GM21423 (cell line): ENCODE measurements around the gene SYNGR1.

Source experiments
- ATAC-seq: cut with Tn5 transposase; IDR thresholded peaks from one replicate; pipeline ENCODE4 v1.9.1; 2021; ENCODE audit warnings: mild to moderate bottlenecking, moderate library complexity; ENCODE audit not compliant: unreplicated experiment

Gene SYNGR1, protein sequence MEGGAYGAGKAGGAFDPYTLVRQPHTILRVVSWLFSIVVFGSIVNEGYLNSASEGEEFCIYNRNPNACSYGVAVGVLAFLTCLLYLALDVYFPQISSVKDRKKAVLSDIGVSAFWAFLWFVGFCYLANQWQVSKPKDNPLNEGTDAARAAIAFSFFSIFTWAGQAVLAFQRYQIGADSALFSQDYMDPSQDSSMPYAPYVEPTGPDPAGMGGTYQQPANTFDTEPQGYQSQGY

DNA sequence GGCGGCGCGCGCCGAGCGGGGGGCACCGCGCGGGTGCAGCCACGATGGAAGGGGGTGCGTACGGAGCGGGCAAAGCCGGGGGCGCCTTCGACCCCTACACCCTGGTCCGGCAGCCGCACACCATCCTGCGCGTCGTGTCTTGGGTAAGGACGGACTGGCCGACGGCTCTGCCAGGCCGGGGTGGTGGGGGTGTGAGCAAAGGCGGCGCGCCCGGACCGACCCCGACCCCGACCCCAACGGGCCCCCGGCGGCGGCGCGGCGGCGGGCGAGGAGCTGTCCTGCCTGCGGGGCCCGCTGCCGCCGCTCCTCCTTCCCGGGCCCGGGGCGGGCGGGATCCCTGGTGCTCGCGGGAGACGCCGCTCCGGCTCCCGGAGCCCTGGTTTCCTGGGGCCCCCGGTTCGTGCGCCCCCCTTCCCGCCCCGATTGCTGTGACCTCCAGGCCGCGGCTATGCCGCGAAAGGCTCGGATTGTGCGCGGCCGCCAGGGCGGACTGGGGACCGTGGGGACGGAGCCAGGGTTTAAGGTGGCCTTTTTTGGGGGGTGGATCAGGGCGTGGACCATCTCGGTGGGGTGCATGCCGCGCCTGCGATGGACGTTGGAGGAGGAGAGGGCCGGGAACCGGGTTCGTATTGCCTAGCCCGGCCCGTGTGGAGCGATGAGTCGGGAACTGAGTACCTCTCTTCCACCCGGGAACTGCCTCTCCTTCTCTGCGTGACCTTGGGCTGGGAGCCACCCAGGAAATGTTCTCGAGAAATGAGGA, at the start of gene SYNGR1:
Gene SYNGR1, plus strand, starts transcription at position 25 of the 760 bp plus-strand sequence. Its CDS starts 20 bp downstream, at position 45.
- ATAC-seq: no peak

DNA sequence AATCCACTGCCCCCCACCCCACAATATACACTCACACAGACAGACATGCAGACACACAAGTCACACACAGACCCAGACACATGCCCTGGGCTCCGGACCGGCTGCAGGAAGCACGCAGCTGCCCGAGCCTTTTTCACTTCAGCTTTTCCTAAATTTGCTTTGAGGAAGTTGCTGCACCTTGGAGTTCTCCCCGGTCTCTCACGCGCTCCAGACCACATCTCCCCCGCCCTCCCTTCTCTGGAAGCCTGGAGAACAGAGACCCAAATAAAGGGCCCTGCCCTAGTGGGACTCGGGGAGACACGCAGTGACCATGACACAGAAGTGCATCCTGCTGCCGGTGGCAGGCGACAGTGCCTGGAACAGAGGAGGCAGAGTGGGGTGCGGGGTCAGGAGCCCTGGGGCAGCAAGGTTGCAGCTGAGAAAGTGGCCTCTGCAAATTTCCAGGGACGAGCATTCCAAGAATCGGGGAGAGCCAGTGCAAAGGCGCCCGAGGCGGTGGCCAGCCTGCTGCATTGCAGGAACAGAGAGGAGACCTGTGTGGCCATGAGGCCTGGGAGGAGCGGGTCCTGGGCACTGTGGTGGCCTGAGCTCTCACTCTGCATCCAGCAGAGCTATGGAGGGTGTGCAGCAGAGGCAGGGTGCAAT, 49.5 kb upstream of the SYNGR1 start:
- ATAC-seq: no peak

DNA sequence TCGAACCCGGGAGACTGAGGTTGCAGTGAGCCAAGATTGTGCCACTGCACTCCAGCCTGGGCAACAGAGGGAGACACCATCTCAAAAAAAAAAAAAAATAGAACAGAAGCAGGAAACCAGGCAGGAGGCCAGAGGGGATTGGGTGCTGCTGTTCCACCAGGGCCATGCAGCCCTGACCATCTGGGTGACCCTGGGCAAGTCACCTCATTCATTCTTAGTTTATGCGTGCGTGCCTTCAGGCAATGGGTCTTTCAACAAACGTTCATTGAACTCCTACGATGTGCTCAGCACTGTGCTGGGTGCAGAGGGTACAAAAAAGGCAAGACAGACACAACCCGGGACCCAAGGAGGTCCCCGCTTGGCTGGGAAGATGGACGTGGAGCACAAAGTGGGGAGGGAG, 48.7 kb upstream of the SYNGR1 start:
- ATAC-seq: no peak

DNA sequence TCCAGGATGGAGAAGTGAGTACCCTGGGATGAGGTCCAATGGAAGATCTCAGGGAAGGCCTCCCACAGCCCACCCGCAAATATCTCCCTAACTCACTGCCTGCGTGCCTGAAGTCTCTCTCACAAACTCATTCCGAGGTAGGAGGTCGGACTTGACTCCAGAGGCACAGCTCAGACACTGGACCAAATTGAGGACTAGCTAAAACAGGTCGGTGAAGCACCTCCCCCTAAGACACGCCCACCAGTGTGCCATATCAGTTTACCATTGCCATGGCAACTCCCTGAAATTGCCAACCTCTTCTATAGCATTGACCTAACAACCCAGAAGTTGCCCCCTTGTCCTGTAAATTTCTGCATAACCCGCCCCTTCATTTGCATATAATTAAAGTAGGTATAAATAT, 47.9 kb upstream of the SYNGR1 start:
- ATAC-seq: no peak

DNA sequence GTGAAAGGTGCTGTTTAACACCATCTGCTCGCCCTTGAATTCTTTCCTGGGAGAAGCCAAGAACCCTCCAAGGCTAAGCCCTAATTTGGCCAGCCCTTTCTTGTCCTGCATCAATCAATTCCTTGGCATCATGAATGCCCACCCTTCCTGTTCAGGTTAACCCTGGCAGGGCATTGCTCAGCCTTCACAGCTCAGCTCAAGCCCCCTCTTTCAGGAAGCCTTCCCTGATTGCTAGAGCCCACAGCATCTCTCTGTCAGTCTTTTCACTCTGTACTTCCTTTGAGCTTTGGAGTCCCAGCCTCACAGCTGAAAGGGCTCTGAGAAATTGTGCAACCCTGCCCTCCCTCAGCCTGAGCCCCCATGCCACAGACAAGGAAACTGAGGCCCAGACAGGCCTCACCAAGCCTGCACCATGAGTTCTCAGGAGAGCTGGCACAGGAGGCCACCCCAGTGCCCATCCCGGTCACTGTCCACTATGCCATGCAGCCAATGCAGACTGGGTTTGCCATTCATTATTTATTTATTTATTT, 47.3 kb upstream of the SYNGR1 start:
- ATAC-seq: no peak

DNA sequence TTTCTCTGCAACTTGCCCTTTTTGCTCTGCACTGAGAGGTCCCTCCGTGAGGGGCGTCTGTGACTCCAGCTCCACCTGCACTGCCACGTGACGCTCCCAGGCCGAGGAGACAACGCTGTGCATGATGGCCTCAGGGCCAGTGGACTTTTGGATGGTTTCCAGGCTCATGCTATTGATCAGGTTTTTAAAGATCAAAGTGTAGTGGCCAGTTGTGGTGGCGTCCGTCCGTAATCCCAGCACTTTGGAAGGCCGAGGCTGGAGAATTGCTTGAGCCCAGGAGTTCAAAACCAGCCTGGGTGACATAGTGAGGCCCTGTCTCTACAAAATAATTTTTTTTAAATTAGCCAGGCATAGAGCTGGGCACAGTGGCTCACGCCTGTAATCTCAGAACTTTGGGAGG, 46.4 kb upstream of the SYNGR1 start:
- no peak for ATAC-seq

DNA sequence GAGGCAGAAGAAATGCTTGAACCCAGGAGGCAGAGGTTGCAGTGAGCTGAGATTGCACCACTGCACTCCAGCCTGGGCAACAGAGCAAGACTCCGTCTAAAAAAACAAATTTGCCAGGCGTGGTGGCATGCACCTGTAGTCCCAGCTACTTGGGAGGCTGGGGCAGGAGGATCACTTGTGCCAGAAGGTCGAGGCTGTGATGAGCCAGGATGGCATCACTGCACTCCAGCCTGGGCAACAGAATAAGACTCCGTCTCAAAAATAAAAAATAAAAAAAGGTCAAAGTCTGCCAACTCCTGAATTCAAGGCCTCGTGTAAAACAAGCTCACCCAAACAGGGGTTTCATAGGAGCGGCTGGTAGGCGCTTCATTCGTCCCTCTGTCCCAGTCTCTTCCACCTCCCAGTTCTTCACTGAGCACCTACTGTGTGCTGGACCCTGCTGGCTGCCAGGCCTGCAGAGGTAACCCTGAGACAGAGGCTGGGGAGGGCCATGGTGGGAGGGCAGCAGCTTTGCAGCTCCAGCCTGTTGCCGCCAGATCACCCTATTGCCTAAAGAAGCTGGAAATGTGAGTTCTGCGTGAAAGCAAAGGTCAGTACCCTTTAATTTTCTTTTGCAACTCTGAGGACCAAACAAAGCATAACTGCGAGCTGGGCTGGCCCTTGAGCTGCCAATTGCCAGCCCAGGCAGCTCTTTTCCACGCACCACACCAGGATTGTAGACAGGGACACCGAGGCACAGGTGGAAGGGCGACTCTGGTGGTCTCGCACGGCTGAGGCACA, 45.7 kb upstream of the SYNGR1 start:
- ATAC-seq: no peak

DNA sequence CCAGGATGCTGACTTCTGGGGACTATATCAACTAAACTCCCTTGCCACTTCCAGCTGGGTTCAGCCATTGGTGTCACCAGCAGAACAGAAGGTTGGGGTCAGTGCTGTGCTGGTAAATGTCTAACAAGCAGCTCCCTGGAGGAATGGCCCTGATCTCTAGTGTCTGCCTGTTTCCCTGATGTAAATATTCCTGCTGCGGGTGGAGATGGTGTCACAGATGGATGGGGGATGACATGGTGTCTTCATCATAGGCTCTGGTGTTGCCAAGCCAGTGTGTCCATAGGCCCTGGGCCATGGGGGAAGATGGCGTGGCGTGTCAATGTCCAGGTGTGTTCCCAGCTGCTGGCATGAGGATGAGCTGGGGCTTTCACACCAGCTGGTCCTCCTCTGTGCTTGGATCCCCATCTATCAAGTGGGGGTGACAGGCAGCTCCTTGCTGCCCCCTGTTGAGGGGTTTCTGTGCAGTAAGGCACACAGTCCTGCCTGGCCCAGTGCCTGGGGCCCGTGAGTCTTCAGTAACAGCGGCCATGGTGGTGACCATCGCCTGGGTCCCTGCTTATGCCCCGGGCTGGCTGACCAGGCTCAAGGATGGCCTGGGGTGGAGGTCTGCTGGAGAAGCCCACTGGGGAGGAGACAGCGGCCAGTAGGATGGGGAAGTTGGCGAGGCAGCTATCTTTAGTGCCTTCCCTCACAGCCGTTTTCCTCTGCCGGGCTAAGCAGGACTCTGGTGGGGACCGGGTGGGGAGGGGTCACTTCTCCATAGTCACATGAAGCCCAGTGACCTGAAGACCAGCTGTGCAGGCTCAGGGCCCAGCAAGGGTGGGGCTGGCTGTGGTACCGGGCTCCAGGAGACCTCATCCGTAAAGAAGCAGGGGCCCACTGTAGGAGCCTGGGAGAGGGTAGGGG, 43.1 kb upstream of the SYNGR1 start:
- no peak for ATAC-seq

DNA sequence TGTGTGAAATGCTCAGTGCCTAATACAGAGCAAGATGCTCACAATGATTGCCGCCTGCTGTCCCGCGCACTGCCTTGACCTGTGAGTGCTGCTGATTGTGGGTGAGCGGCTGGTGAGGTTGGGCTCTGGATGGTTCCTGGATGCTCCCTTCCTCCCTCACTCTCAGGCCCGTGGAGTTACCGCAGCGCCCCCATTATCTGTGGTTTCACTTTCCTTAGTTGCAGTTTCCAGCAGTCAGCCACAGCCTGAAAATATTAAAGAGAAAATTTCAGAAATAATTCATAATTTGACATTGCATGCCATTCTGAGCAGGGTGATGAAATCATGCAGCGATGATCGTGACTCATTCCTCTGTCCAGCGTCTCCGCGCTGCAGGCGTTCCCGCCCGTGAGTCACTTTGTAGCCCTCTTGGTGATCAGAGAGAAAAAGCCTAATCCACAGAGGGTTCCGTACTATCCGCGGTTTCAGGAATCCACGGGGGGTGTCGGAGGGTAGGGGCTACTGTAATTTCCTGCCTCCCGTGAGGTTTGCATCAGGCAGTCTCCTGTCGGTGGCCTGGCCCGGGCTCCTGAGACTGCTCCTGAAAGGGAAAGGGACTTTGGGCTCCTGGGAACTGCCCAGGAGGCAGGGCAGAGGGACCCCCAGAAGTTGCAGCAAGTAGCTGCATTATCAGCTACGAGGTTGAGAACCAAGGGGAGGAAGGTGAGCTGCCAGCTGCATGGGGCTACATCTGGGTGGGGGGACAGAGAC, 41.0 kb upstream of the SYNGR1 start:
- no peak for ATAC-seq

DNA sequence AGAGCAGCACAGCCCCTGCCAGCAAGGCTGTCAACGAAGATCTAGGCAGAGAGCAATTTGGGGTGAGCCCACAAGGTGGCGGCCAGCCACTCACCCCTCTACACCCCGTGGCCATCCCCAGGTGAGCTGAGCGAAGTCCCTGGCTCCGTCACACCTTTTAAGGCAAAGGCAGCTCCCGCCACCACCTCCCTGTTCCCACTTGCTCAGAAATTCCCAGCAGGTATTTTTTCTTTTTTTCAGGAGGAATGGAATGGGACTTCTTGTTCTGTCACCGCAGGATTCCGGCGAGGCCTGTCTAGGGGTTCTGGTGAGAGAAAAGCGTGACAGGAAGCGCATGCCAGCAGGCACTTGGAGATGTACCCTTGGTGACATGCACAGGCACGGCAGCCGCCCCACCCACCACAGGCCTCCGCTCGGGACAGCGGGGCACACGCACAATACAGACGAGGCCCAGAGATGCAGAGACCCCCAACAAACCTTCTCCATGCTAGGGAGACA, 40.4 kb upstream of the SYNGR1 start:
- no peak for ATAC-seq

DNA sequence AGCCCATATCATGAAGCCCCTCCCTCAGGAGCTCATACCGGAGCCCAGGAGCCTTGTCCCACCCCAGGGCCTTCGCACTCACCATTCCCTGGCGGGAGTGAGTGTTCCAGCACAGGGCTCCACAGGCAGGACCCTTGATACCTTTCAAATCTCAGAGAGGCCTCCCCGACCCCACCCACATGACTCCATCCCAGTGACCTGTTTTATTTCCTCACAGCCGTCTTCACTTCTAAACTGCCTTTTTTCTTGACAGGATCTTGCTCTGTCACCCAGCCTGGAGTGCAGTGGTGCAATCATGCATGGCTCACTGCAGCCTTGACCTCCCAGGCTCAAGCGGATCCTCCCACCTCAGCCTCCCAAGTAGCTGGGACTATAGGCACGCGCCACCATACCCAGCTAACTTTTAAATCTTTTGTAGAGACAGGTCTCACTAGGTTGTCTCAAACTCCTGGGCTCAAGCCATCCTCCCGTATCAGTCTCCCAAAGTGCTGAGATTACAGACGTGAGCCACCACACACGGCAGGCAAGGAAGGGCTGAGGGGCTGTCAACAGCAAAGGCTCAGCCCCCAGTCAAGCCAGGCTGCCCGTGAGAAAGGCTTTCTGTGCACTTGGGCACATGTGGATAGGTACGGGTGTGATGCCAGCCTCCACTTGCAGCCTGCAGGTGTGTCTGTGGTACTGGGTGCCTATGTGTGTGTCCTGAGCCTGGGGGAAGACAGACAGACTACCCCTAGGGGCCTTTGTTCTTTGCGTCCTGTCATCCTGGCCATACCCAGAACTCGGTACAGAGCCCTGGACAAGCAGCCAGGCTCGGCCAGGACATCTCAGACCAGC, 39.7 kb upstream of the SYNGR1 start:
- no peak for ATAC-seq

DNA sequence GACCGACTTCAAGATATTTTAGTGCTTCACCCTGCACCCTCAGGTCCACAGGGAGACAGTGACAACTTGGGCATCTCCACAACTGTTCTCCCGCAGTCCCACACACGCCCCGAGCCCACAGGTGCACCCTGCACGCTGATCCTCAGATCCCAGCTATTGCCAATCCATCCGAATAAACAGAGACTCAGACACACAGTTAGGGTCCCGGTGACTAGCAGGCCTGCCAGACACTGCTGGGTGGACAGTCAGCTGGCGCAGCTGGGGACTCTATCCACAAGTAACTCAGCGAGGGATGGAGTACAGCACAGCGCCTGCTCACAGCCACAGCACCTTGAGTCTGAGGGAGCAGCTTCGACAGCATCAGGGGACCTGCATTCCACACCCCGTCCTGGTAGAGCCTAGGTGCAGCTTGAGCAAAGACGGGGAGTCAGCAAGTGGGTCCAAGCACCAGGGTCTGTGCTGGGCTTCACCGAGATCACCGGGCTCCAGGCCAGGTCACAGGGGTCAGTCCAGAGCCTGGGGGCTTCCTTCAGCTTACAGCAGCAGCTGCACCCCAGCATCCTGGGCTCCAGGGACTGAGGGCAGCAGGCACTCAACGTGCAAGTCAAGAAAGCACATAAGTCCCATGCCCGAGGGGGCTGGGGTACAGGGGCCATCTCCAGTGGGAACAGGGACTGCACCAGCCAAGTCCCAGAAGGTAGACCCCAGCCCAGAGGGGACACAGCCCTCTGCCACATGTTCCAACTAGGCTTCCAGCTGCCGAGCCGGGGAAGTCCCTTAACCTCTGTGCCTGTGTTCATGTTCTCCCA, 38.0 kb upstream of the SYNGR1 start:
- ATAC-seq: no peak

DNA sequence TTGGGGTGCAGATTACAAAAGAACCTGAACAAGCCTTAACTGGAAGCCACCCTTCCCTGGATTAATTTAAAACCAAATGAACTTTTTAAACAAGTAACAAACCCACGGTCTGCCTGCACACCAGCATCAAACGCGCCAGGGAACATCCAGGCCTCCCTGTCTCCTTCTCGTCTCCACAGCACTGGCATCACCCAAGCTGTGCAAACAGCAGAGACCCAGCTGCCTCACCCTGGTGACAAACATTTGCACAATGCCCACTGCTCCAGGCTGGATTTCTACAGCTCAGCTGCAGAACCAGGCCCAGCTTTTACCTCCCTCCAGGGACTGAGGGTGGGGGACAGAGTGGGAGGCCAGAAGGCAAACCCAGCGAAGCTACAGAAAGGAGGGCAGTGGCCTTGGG, 37.4 kb upstream of the SYNGR1 start:
- no peak for ATAC-seq

DNA sequence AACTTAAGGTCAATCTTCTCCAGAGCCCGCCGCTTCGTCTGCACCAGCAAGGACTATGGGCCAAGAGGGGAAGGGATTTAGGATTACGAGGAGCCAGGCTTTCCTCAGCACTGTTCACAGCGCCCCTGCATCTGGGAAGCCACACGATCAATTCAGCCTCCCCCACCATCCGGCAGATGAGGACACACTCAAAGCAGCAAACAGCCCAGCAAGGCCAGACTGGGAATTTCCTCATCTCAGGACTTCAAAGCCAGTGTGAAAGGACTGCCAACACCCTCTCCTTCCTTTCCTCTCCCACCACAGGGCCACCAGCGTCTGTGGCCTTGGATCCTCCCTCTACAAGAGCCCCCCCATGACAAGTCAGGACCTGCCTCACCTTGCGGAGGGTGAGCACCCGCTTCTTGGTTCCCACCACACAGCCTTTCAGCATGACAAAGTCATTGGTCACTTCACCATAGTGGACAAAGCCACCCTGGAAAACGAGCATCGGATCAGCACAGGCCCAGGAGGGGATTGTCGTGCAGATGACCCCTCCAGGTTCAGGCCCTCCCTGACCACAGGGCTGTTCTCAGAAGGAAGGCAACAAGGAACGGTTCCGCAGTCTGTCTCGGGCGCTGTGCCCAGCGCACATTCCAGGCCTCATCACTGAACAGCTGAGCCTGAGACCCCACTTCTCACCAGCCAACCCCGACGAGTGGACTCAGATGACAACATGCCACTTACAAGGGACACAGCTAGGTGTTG, 36.4 kb upstream of the SYNGR1 start:
- no peak for ATAC-seq

DNA sequence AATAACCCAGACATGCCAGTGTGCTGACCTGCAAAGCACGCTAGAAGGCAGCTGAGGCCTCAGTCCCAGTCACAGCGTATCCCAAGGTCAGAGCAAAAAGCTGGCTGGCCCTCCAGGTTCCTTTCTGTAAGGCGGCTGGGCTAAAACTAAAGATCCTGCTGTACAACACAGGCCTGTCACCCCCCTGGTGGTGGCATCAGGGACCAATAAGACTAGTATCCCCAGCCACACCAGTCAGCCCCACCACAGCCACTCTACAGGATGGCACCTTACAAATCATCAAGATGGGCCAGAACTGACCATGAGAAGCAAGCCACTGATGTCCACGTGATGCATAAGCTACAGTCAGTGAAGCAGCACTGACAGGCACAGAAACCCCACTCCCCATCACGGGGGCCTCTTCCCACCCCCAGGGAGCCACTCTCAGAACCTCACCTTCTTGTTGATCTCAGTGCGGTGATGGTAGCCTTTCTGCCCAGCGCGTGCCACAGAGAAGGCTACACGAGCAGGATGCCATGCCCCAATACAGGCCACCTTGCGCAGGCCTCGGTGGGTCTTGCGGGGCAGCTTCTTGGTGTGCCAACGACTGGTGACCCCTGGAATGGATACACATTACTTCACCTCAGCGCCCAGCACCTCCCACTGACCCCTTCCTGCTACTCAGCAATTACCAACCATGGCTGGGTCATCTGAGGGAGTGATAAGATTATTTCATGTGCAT, 35.4 kb upstream of the SYNGR1 start:
- no peak for ATAC-seq

DNA sequence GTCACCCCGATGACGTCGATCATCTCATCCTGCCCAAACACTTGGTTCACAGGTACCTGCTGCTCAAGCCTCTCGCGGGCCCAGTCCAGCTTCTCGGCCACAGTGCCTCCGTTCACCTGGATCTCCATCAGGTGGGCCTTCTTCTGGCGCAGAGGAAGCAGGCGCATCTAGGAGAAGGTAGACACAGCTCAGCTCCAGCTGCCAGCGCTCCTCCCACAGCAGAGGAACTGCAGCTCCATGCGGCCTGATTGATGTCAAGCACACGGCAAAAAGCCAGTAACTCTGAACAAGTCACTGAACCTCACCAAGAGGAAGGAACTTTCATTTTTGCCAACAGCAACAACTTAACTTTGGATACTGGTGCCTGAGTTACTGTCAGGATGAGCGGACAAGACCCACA, 34.4 kb upstream of the SYNGR1 start:
- ATAC-seq: no peak
